Gastrocnemius medialis (tissue), 4 donors: ENCODE data around the gene CFAP221.

Experiments
- POLR2A ChIP-seq, 2 donors: fragments of 450-650 bp; IDR thresholded peaks; one replicate each; pipeline ENCODE4 v1.6.1; 2017; ENCODE audit warnings: antibody characterized with exemption in 2 of 2, mild to moderate bottlenecking in 2 of 2, moderate library complexity in 2 of 2
- TF ChIP-seq, protein P1 (sequence below), 5 experiments: fragments of 450-650 bp in 3 of 5; fragments of 200-600 bp in 2 of 5; sonication (generic) in 2 of 5; IDR thresholded peaks in 4 of 5; conservative IDR thresholded peaks in 1 of 5; 1 replicate in 4 of 5; 2 replicates in 1 of 5; pipeline ENCODE4 v1.5.1; 2016 to 2019; ENCODE audit warnings: antibody characterized with exemption in 5 of 5, mild to moderate bottlenecking in 3 of 5, moderate library complexity in 3 of 5

DNA sequence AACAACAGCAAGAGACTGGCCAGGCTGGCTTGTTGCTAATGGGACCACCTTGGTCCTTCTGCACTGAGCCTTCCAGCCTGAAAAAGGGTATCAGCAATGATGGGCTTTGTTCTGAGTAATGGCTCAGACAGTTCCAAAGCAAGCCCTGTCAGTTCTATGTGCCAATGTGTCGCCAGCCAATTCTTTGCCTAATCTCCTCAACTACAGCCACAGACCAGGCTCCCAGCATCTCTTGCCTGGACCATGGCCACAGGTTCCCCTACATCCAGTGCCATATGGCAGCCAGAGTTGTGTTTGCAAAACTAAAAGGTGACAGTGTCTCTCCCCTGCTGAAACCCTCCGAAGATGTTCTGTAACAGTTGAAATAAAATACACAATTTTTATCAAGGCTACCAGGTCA, 73.2 kb downstream of the CFAP221 start:
- TF ChIP-seq, protein P1, sequence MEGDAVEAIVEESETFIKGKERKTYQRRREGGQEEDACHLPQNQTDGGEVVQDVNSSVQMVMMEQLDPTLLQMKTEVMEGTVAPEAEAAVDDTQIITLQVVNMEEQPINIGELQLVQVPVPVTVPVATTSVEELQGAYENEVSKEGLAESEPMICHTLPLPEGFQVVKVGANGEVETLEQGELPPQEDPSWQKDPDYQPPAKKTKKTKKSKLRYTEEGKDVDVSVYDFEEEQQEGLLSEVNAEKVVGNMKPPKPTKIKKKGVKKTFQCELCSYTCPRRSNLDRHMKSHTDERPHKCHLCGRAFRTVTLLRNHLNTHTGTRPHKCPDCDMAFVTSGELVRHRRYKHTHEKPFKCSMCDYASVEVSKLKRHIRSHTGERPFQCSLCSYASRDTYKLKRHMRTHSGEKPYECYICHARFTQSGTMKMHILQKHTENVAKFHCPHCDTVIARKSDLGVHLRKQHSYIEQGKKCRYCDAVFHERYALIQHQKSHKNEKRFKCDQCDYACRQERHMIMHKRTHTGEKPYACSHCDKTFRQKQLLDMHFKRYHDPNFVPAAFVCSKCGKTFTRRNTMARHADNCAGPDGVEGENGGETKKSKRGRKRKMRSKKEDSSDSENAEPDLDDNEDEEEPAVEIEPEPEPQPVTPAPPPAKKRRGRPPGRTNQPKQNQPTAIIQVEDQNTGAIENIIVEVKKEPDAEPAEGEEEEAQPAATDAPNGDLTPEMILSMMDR (IDR thresholded peaks at IDR 0.05 in 4 of 5, conservative IDR thresholded peaks at IDR 0.05 in 1 of 5) = no peak
- TF ChIP-seq POLR2A (IDR thresholded peaks at IDR 0.05) = no peak
